ENCODE data around the gene SLC1A1. TPM values are rescaled to one million over a fixed set of nuclear protein-coding genes. Genes with fewer than 3 reads are reported as not detected.

SLC1A1 gene
- total RNA-seq, 1 experiment from 2014 or later: 8.5 TPM

DNA sequence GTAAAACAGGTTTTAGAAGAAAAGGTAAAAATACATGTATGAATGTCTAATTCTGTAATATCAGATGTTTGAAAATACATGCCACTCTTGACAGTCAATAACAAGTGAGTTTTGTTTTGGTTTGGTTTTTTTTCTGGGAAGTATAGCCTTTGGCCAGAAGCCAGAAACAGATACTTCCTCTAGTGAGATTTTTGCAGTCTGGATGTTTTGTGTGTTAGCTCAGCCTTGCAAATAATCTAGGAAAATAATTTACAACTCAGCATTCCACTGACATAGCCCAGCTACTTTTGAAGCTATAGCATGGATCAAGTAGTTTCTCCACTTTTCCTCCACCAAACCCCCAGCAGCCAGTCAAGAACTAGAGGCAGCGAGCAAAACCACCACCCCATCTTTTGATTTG is 56.7 kb downstream of the SLC1A1 start:
- CTCF ChIA-PET: interaction anchor here (5.9 kb wide), 1 partner anchor 162 kb away, joined by 76 read pairs; no protein-coding TSS in a partner anchor

DNA sequence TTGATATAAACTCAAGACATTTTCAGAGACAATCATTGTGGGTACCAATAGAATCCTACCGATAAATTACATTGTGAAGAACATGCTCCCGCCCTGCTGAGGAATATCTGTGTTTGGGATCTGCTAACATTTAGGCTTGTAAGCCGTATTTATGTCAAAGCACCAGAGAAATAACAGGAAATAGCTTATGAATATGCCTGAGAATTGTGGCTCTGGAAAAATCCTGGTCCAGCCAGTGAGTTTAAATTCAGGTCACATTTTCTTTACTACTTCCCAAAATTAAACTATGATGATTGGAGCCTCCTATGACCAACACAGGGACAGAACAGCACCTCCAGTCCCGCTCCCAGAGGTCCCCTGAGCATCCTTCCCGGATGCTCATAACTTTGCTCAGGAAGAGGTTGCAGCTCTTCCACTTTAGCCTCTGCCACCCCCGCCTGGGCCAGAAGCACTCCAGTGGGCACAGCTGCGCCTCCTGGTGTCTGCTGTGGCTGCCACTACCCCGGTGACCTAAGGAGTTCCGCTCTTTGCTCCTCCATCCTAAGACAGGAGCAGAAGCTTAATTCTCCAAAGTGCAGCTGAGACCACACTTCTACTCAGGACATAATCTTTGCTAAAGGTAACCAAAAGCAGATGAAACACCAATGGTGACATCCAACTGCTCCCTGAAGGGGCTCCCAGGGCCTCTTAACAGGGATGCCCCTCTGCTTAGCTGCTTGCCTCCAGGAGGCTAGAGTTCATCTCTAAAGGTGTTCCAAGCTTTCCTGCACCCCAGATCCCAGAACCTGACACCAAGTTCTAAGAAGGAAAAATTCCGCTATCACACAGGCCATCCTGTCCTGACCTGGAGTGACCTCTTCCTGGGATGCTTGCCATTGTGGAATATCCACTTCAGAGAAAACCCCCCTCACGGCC is 58.8 kb downstream of the SLC1A1 start:
- H3K27ac Mint-ChIP-seq: no peak overlapping the region
- 0 out of 2 replicates have a peak, but pooled peaks cover 2% of the 10 kb centered on the region for H3K36me3 Mint-ChIP-seq
- CTCF ChIA-PET: interaction anchor here (0.5 to 5.9 kb wide), 54 partner anchors 9 to 250 kb away, joined by 3 to 76 read pairs (median 4); partner anchors contain the start of genes CDC37L1, GLIS3 and SLC1A1
- DNase-seq (ENCODE audit: low spot score) (peak; percentile 78), ATAC-seq (peak; percentile 99)
- peaks cover 11% of the 10 kb centered on the region for H3K4me1 Mint-ChIP-seq
- TF ChIP-seq ZMAT4 (CRISPR knock-in tag; IDR thresholded peaks at IDR 0.05) (no peak), CTCF (IDR thresholded peaks at IDR 0.05) (peak; percentile 42; the same call in 1 of the 2 replicates), PRRX2 (CRISPR knock-in tag; IDR thresholded peaks at IDR 0.05) (no peak)
- H3K27me3 Mint-ChIP-seq (ENCODE audit: low read depth): no peaks in the 10 kb centered on the region
- no peaks in the 10 kb centered on the region for H3K9me3 Mint-ChIP-seq
- no peak overlapping the region for H3K4me3 Mint-ChIP-seq
- POLR2A ChIA-PET: interaction anchor here (1.5 kb wide), 1 partner anchor 58 kb away, joined by 12 read pairs; no protein-coding TSS in a partner anchor

More for the DNA sequence above, 56.7 kb downstream of the SLC1A1 start:
- H3K27ac Mint-ChIP-seq: no peak overlapping the region
- H3K9me3 Mint-ChIP-seq: no peaks in the 10 kb centered on the region
- H3K36me3 Mint-ChIP-seq: 0 out of 2 replicates have a peak, but pooled peaks cover 2% of the 10 kb centered on the region
- POLR2A ChIA-PET: no interaction called here
- ATAC-seq: no peak
- no peaks in the 10 kb centered on the region for H3K27me3 Mint-ChIP-seq (ENCODE audit: low read depth)
- TF ChIP-seq TCF7 (CRISPR knock-in tag; IDR thresholded peaks at IDR 0.05; ENCODE audit: low read depth) (no peak), EMX1 (CRISPR knock-in tag; IDR thresholded peaks at IDR 0.05) (no peak), JAZF1 (CRISPR knock-in tag; IDR thresholded peaks at IDR 0.05) (no peak), HMGA2 (CRISPR knock-in tag; IDR thresholded peaks at IDR 0.05) (no peak), ATF6 (CRISPR knock-in tag; IDR thresholded peaks at IDR 0.05) (no peak), ZNF396 (CRISPR knock-in tag; IDR thresholded peaks at IDR 0.05; ENCODE audit: borderline replicate concordance) (no peak)
- TF ChIP-seq, protein P1, sequence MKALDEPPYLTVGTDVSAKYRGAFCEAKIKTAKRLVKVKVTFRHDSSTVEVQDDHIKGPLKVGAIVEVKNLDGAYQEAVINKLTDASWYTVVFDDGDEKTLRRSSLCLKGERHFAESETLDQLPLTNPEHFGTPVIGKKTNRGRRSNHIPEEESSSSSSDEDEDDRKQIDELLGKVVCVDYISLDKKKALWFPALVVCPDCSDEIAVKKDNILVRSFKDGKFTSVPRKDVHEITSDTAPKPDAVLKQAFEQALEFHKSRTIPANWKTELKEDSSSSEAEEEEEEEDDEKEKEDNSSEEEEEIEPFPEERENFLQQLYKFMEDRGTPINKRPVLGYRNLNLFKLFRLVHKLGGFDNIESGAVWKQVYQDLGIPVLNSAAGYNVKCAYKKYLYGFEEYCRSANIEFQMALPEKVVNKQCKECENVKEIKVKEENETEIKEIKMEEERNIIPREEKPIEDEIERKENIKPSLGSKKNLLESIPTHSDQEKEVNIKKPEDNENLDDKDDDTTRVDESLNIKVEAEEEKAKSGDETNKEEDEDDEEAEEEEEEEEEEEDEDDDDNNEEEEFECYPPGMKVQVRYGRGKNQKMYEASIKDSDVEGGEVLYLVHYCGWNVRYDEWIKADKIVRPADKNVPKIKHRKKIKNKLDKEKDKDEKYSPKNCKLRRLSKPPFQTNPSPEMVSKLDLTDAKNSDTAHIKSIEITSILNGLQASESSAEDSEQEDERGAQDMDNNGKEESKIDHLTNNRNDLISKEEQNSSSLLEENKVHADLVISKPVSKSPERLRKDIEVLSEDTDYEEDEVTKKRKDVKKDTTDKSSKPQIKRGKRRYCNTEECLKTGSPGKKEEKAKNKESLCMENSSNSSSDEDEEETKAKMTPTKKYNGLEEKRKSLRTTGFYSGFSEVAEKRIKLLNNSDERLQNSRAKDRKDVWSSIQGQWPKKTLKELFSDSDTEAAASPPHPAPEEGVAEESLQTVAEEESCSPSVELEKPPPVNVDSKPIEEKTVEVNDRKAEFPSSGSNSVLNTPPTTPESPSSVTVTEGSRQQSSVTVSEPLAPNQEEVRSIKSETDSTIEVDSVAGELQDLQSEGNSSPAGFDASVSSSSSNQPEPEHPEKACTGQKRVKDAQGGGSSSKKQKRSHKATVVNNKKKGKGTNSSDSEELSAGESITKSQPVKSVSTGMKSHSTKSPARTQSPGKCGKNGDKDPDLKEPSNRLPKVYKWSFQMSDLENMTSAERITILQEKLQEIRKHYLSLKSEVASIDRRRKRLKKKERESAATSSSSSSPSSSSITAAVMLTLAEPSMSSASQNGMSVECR (CRISPR knock-in tag; IDR thresholded peaks at IDR 0.05; ENCODE audit: borderline replicate concordance): no peak
- H3K4me1 Mint-ChIP-seq: peaks cover 21% of the 10 kb centered on the region
- no peak overlapping the region for H3K4me3 Mint-ChIP-seq
- no peak for DNase-seq (ENCODE audit: low spot score)

GRCh38 chr9:4549751-4550295 is 59.6 kb downstream of the SLC1A1 start:
- ChIA-PET CTCF (interaction anchor here (0.6 to 5.9 kb wide), 32 partner anchors 8 to 234 kb away, joined by 3 to 76 read pairs (median 5); partner anchors contain the start of gene SLC1A1), POLR2A (interaction anchor here (1.5 kb wide), 1 partner anchor 59 kb away, joined by 12 read pairs; no protein-coding TSS in a partner anchor)
- no peak overlapping the region for H3K27ac Mint-ChIP-seq
- DNase-seq (ENCODE audit: low spot score): no peak
- H3K4me1 Mint-ChIP-seq: peaks cover 11% of the 10 kb centered on the region
- no peak for ATAC-seq
- H3K27me3 Mint-ChIP-seq (ENCODE audit: low read depth): no peaks in the 10 kb centered on the region
- no peak overlapping the region for H3K4me3 Mint-ChIP-seq
- no peaks in the 10 kb centered on the region for H3K9me3 Mint-ChIP-seq
- H3K36me3 Mint-ChIP-seq: no peaks in the 10 kb centered on the region
- TF ChIP-seq TCF7 (CRISPR knock-in tag; IDR thresholded peaks at IDR 0.05; ENCODE audit: low read depth) (no peak), SMAD4 (CRISPR knock-in tag; IDR thresholded peaks at IDR 0.05) (no peak), AFF4 (CRISPR knock-in tag; IDR thresholded peaks at IDR 0.05; ENCODE audit: borderline replicate concordance) (no peak), ESRRA (CRISPR knock-in tag; IDR thresholded peaks at IDR 0.05; ENCODE audit: borderline replicate concordance) (no peak), SP1 (CRISPR knock-in tag; conservative IDR thresholded peaks at IDR 0.05) (no peak), IRF1 (CRISPR knock-in tag; IDR thresholded peaks at IDR 0.05) (no peak)
